HG02981 (cell line): ENCODE measurements around the gene NEURL1B.

ENCODE experiments used
- ATAC-seq: cut with Tn5 transposase; IDR thresholded peaks from one replicate; pipeline ENCODE4 v1.9.1; 2021; ENCODE audit warnings: mild to moderate bottlenecking, moderate library complexity; ENCODE audit not compliant: unreplicated experiment

The NEURL1B gene

DNA sequence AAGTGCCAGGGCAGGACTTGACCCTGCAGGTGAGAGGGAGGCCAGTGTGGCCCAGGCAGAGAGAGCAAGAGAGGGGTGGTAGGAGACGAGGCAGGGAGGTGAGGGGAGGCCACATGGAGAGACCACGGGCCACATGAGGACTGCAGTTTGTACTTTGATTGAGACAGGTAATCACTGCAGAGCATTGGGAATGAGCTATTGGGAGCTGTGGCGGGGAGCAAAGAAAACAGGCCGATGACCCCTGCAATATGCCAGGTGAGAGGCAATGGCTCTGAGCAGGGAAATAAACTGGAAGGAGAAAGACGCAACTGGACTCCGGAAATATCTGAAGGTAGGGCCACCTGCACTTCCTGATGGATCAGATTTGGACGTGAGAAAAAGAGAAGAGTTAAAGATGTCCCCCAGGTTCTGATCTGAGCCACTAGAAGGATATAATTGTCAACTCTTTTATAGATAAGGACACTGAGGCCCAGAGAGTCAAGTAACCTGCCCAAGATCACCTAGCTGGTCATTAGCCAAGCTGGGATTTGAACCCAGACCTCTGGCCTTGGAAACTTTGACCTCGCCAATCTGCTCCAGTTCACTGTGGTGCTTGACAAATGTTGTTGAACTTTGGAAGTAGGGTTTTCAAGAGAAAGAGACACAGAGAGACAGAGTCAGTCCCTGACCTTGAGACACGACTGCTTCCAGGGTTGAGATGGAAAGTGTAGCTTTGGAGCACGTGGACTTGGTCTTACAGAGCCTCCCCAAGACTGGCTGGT is 87.6 kb downstream of the NEURL1B start:
- ATAC-seq = no peak

- no peak for ATAC-seq
Observed at GRCh38 chr5:172729588-172729987, 88.5 kb downstream of the NEURL1B start.

- ATAC-seq = no peak
Observed at GRCh38 chr5:172730222-172730621, 89.2 kb downstream of the NEURL1B start.

- no peak for ATAC-seq
Observed at GRCh38 chr5:172730981-172731679, 90.1 kb downstream of the NEURL1B start.

- ATAC-seq = no peak
Observed at GRCh38 chr5:172731680-172732074, 90.6 kb downstream of the NEURL1B start.

GRCh38 chr5:172732201-172732865 is 91.3 kb downstream of the NEURL1B start:
- ATAC-seq = no peak

GRCh38 chr5:172733131-172733973 is 92.3 kb downstream of the NEURL1B start:
- ATAC-seq = no peak

DNA sequence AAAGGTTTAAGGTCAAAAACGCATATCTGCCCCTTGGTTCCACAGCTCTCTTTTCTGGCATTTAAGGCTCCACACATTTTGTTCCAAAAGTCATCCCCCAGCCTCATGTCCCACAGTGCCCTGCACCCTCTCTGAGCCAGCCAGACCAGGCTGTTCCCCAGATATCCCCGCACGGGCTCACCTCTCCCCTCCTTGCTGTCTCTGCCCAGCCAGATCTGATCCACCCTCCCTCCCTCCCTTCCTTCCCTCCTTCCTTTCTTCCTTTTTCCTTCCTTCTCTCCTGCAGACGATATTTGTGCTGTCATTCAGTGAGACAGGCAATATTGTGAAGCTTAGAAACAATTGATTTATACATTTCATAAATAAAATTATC is 92.9 kb downstream of the NEURL1B start:
- no peak for ATAC-seq

DNA sequence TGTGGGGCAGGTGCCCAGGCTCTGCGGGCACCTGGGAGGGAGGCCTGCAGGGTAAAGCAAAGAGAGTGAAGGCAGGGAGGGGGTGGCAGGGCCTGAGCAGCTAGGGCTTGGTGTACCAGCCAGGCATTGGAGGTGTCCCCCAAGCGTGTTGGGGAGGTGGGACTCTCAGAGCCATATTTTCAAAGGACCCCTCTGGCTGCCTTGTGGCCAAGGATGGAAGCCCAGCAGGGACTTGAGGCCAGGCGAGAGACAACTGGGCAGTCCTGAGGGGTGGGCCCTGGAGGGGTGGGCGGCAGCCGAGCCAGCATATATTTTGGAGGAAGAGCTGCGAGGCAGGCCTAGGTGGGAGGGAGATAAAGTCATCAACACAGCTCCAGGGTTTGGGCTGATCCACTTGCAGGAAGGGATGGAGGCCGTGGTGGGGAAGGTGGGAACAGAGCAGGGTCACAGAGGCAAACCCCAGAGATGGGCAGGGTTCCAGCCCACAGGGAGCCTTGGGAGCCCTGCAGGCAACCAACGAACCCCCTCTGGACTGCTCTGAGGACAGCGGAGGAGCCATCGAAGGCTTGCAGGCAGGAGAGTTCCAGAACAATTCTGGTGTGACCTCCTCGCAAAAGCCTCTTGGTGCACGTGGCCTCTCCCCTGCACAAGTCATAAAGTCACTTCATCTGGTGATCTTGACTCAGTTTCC is 94.2 kb downstream of the NEURL1B start:
- ATAC-seq = no peak

DNA sequence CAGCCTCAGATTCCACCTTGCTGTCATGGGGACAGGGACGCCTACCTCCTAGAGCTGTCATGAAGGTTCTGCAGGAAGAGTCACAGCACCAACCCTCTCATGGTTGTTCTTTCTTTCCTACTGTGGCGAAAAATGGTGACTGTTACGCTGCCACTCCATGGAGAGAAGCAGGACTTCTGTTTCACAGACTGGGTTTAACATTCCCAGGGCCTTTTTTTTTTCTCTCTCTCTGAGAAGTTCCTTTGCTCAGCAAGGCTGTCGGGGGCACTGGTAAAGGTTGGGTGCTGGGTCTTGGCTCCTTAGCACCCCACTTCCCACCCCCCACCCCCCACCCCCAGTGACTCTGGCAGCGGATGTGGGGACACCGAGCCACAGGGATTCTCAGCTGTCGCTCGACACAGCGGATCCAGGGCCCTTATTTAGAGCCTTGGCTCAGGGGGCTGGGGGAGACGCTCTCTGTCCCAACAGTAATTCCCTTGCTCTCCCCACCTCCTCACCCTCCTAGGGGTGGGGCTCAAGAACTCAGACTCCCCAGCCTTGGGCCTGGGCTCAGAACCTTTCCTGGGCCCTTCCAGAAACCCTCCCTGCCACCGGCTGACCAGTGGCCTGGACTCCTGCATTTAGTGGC is 95.6 kb downstream of the NEURL1B start:
- no peak for ATAC-seq

- no peak for ATAC-seq
Observed at GRCh38 chr5:172739375-172739774, 98.3 kb downstream of the NEURL1B start.

- ATAC-seq = no peak
Observed at GRCh38 chr5:172740428-172741205, 99.6 kb downstream of the NEURL1B start.
